PFSK-1 (cell line): ENCODE measurements around the gene CACNB1.

Experiments used
- POLR2AphosphoS5 ChIP-seq: IDR thresholded peaks from 2 replicates; pipeline ENCODE4 v1.6.1; 2012; ENCODE audit warnings: low read depth, mild to moderate bottlenecking, control low read depth, low read length, moderate library complexity
- SIN3A ChIP-seq: IDR thresholded peaks from 2 replicates; pipeline ENCODE4 v1.6.1; 2012; ENCODE audit warnings: mild to moderate bottlenecking, low read length, moderate library complexity, borderline replicate concordance; ENCODE audit not compliant: insufficient read depth
- TAF1 ChIP-seq: IDR thresholded peaks from 2 replicates; pipeline ENCODE4 v1.6.1; 2012; ENCODE audit warnings: low read length, control low read depth, borderline replicate concordance; ENCODE audit not compliant: insufficient read depth
- TF ChIP-seq, protein P1 (sequence below), 2 experiments: IDR thresholded peaks; 2 replicates each; pipeline versions ENCODE4 v1.6.1 to v1.8.0; 2011 to 2012; ENCODE audit warnings: low read depth in 2 of 2, low read length in 2 of 2, control low read depth in 1 of 2, inconsistent platforms in 1 of 2, mild to moderate bottlenecking in 1 of 2, moderate library complexity in 1 of 2; ENCODE audit not compliant: insufficient read depth in 1 of 2

DNA sequence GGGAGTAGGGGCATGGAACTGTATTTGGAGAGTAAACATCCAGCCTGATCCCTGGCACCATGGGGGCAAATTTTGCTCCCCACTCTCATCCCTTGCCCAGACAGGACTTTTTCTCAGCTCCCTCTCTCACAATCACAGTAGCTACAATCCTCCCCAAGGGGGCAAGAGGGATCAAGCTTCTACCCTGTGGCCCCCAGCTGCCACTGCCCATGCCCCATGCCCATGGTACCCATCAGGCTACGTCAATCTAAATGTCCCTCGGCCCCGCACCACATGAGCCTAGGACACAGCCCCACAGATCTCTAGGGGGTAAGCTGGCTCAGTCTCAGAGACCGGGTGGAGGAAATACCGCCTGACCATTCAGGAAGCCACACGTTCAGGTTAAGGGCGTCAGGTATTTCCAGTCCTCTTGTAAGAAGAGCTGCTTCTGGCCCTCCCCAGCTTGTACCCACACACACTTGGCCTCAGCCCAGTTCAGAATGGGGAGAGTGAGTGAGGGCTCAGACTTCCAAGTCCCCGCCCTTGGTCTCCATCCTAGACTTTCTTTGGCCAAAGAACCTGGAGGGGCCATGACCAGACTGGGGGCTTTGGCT, 1.8 kb downstream of the CACNB1 start:
- TF ChIP-seq POLR2AphosphoS5 (no peak), TAF1 (no peak), SIN3A (no peak)
- TF ChIP-seq, protein P1, sequence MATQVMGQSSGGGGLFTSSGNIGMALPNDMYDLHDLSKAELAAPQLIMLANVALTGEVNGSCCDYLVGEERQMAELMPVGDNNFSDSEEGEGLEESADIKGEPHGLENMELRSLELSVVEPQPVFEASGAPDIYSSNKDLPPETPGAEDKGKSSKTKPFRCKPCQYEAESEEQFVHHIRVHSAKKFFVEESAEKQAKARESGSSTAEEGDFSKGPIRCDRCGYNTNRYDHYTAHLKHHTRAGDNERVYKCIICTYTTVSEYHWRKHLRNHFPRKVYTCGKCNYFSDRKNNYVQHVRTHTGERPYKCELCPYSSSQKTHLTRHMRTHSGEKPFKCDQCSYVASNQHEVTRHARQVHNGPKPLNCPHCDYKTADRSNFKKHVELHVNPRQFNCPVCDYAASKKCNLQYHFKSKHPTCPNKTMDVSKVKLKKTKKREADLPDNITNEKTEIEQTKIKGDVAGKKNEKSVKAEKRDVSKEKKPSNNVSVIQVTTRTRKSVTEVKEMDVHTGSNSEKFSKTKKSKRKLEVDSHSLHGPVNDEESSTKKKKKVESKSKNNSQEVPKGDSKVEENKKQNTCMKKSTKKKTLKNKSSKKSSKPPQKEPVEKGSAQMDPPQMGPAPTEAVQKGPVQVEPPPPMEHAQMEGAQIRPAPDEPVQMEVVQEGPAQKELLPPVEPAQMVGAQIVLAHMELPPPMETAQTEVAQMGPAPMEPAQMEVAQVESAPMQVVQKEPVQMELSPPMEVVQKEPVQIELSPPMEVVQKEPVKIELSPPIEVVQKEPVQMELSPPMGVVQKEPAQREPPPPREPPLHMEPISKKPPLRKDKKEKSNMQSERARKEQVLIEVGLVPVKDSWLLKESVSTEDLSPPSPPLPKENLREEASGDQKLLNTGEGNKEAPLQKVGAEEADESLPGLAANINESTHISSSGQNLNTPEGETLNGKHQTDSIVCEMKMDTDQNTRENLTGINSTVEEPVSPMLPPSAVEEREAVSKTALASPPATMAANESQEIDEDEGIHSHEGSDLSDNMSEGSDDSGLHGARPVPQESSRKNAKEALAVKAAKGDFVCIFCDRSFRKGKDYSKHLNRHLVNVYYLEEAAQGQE (IDR thresholded peaks at IDR 0.05; ENCODE audit: insufficient read depth in 1 of 2, low read depth in 2 of 2, low read length in 2 of 2) = no peak
